Measurements from ENCODE around the gene SYT14.
"Not testable (repeated sequence)": the region's sequence is repeated elsewhere in the genome, so short reads cannot be mapped to it uniquely, and the experiment has no call there.

SYT14 gene

GRCh38 chr1:209899948-209900347 is 38.1 kb upstream of the SYT14 start:
- peak; percentile 19; the same call in 1 of the 2 replicates for TF ChIP-seq CTCF (IDR thresholded peaks at IDR 0.05; ENCODE audit: low read depth, low read length)
- H3K4me3 ChIP-seq (ENCODE audit: low read depth, low read length), result no peak overlapping the region

GRCh38 chr1:209900734-209901133 is 37.3 kb upstream of the SYT14 start:
- no peak for TF ChIP-seq CTCF (IDR thresholded peaks at IDR 0.05; ENCODE audit: low read depth, low read length)

GRCh38 chr1:209901211-209901610 is 36.8 kb upstream of the SYT14 start:
- no peak overlapping the region for H3K4me3 ChIP-seq (ENCODE audit: low read depth, low read length)
- TF ChIP-seq CTCF (IDR thresholded peaks at IDR 0.05; ENCODE audit: low read depth, low read length), result no peak

More at GRCh38 chr1:209900734-209901133, 37.3 kb upstream of the SYT14 start:
- no peak overlapping the region for H3K4me3 ChIP-seq (ENCODE audit: low read depth, low read length)

GRCh38 chr1:209904774-209905173 is 33.2 kb upstream of the SYT14 start:
- not testable (repeated sequence) for H3K4me3 ChIP-seq (ENCODE audit: low read depth, low read length)

- H3K4me3 ChIP-seq (ENCODE audit: low read depth, low read length), result no peak overlapping the region
- TF ChIP-seq CTCF (IDR thresholded peaks at IDR 0.05; ENCODE audit: low read depth, low read length), result no peak
Measured at GRCh38 chr1:209911746-209912145, 26.3 kb upstream of the SYT14 start.

- H3K4me3 ChIP-seq (ENCODE audit: low read depth, low read length), result no peak overlapping the region
- TF ChIP-seq CTCF (IDR thresholded peaks at IDR 0.05; ENCODE audit: low read depth, low read length), result no peak
Measured at GRCh38 chr1:209912306-209912705, 25.7 kb upstream of the SYT14 start.

GRCh38 chr1:209919637-209920036 is 18.4 kb upstream of the SYT14 start:
- H3K4me3 ChIP-seq (ENCODE audit: low read depth, low read length), result not testable (repeated sequence)

- no peak overlapping the region for H3K4me3 ChIP-seq (ENCODE audit: low read depth, low read length)
- TF ChIP-seq CTCF (IDR thresholded peaks at IDR 0.05; ENCODE audit: low read depth, low read length), result no peak
Measured at GRCh38 chr1:209920844-209921243, 17.2 kb upstream of the SYT14 start.

All from WI38 (cell line).